BLaER1 treated with 17β-estradiol and CSF1 and Interleukin-3, amounts not matched to agents 10 nM and 100 nM (cell line): ENCODE results near the gene TRIP10.

ENCODE experiments used
- H3K27ac ChIP-seq, 11 experiments: shearing (Covaris generic); formaldehyde crosslinking; 2 replicates each; pipeline ENCODE4 v1.8.1; 2022
- H3K27me3 ChIP-seq, 11 experiments: shearing (Covaris generic); formaldehyde crosslinking; 2 replicates each; pipeline ENCODE4 v1.8.1; 2022
- H3K36me3 ChIP-seq, 11 experiments: shearing (Covaris generic); formaldehyde crosslinking; 2 replicates each; pipeline ENCODE4 v1.8.1; 2022
- H3K4me1 ChIP-seq, 10 experiments: shearing (Covaris generic); formaldehyde crosslinking; 2 replicates each; pipeline ENCODE4 v1.8.1; 2022
- H3K4me2 ChIP-seq, 11 experiments: shearing (Covaris generic); formaldehyde crosslinking; 2 replicates each; pipeline ENCODE4 v1.8.1; 2022
- H3K4me3 ChIP-seq, 10 experiments: shearing (Covaris generic); formaldehyde crosslinking; 2 replicates each; pipeline ENCODE4 v1.8.1; 2022
- H3K9ac ChIP-seq, 11 experiments: shearing (Covaris generic); formaldehyde crosslinking; 2 replicates each; pipeline ENCODE4 v1.8.1; 2022
- H3K9me3 ChIP-seq, 11 experiments: shearing (Covaris generic); formaldehyde crosslinking; replicated peaks in 1 of 11; 2 replicates each; pipeline ENCODE4 v1.8.1; 2022
- H4K20me1 ChIP-seq, 11 experiments: shearing (Covaris generic); formaldehyde crosslinking; 2 replicates each; pipeline ENCODE4 v1.8.1; 2022
- Cebpa-rat ChIP-seq, 11 experiments: shearing (Covaris generic); IDR thresholded peaks; 2 replicates each; pipeline ENCODE4 v1.8.1; 2022

The TRIP10 gene

GRCh38 chr19:6739390-6739882 is at the start of gene TRIP10:
TSS of gene TRIP10 (plus strand) at chr19:6739680. CDS start at chr19:6739762, 82 bp downstream.
- Histone ChIP-seq H3K9ac (peak within 1 kb of the TSS; percentile 69 to 89 (median 84)), H3K4me1 (peaks cover 36 to 53% (median 46%) of the 10 kb centered on the region in 10 experiments)

GRCh38 chr19:6690160-6690885 is 49.2 kb upstream of the TRIP10 start:
- Histone ChIP-seq H3K27ac (no peak overlapping the region), H3K9me3 (peaks cover 4 to 32% (median 6%) of the 10 kb centered on the region in 11 experiments; a peak in 14 of 22 replicates), H3K36me3 (peaks cover 0 to 98% (median 25%) of the 10 kb centered on the region in 11 experiments; a peak in 14 of 22 replicates), H3K27me3 (no peaks in the 10 kb centered on the region), H3K9ac (no peak overlapping the region), H3K4me1 (peaks cover 0 to 3% (median 0%) of the 10 kb centered on the region in 10 experiments; a peak in 1 of 20 replicates), H4K20me1 (peaks cover 0 to 18% (median 0%) of the 10 kb centered on the region in 11 experiments; a peak in 1 of 22 replicates), H3K4me3 (no peak overlapping the region), H3K4me2 (no peak overlapping the region)
- TF ChIP-seq Cebpa-rat (IDR thresholded peaks at IDR 0.05), result no peak

More at GRCh38 chr19:6739390-6739882, at the start of gene TRIP10:
- peaks cover 14 to 33% (median 22%) of the 10 kb centered on the region in 11 experiments for H3K36me3 ChIP-seq
- H3K9me3 ChIP-seq, result no peaks in the 10 kb centered on the region
- peak within 1 kb of the TSS; percentile 63 to 98 (median 79) for H3K27ac ChIP-seq
- peaks cover 0 to 43% (median 5%) of the 10 kb centered on the region in 11 experiments; a peak in 9 of 22 replicates for H4K20me1 ChIP-seq
- no peaks in the 10 kb centered on the region for H3K27me3 ChIP-seq
- no peak for TF ChIP-seq Cebpa-rat (IDR thresholded peaks at IDR 0.05)
- H3K4me3 ChIP-seq, result peak within 1 kb of the TSS; percentile 72 to 98 (median 85)
- H3K4me2 ChIP-seq, result peak within 1 kb of the TSS; percentile 91 to 100 (median 99)

GRCh38 chr19:6691342-6691741 is 48.1 kb upstream of the TRIP10 start:
- Histone ChIP-seq H3K36me3 (peaks cover 0 to 95% (median 25%) of the 10 kb centered on the region in 11 experiments; a peak in 14 of 22 replicates), H3K4me1 (0 out of 20 replicates have a peak, but pooled peaks cover 0 to 2% (median 0%) of the 10 kb centered on the region in 10 experiments), H3K9me3 (peaks cover 4 to 32% (median 6%) of the 10 kb centered on the region in 11 experiments; a peak in 14 of 22 replicates), H3K27ac (no peak overlapping the region), H4K20me1 (peaks cover 0 to 12% (median 0%) of the 10 kb centered on the region in 11 experiments; a peak in 1 of 22 replicates), H3K4me2 (no peak overlapping the region), H3K27me3 (no peaks in the 10 kb centered on the region), H3K9ac (no peak overlapping the region), H3K4me3 (no peak overlapping the region)
- no peak for TF ChIP-seq Cebpa-rat (IDR thresholded peaks at IDR 0.05)

GRCh38 chr19:6692027-6692426 is 47.5 kb upstream of the TRIP10 start:
- TF ChIP-seq Cebpa-rat (IDR thresholded peaks at IDR 0.05), result no peak
- Histone ChIP-seq H3K4me1 (no peaks in the 10 kb centered on the region), H3K27me3 (no peaks in the 10 kb centered on the region), H3K4me3 (no peak overlapping the region), H3K36me3 (peaks cover 0 to 93% (median 25%) of the 10 kb centered on the region in 11 experiments; a peak in 14 of 22 replicates), H3K27ac (no peak overlapping the region), H4K20me1 (peaks cover 0 to 12% (median 0%) of the 10 kb centered on the region in 11 experiments; a peak in 1 of 22 replicates), H3K9ac (no peak overlapping the region), H3K9me3 (peaks cover 4 to 32% (median 6%) of the 10 kb centered on the region in 11 experiments; a peak in 14 of 22 replicates), H3K4me2 (no peak overlapping the region)

- Histone ChIP-seq H3K36me3 (peaks cover 0 to 93% (median 25%) of the 10 kb centered on the region in 11 experiments; a peak in 14 of 22 replicates), H3K27me3 (no peaks in the 10 kb centered on the region)
Measured at GRCh38 chr19:6693056-6693471, 46.4 kb upstream of the TRIP10 start.

GRCh38 chr19:6693681-6694080 is 45.8 kb upstream of the TRIP10 start:
- Histone ChIP-seq H3K9ac (no peak overlapping the region), H3K4me3 (no peak overlapping the region), H3K4me1 (no peaks in the 10 kb centered on the region), H3K27me3 (no peaks in the 10 kb centered on the region), H4K20me1 (peaks cover 0 to 17% (median 0%) of the 10 kb centered on the region in 11 experiments; a peak in 1 of 22 replicates), H3K4me2 (no peak overlapping the region), H3K36me3 (peaks cover 0 to 93% (median 23%) of the 10 kb centered on the region in 11 experiments; a peak in 14 of 22 replicates), H3K9me3 (peaks cover 2 to 29% (median 5%) of the 10 kb centered on the region in 11 experiments; a peak in 14 of 22 replicates), H3K27ac (no peak overlapping the region)
- no peak for TF ChIP-seq Cebpa-rat (IDR thresholded peaks at IDR 0.05)

More at GRCh38 chr19:6693056-6693471, 46.4 kb upstream of the TRIP10 start:
- no peak overlapping the region for H3K9ac ChIP-seq
- peaks cover 0 to 17% (median 0%) of the 10 kb centered on the region in 11 experiments; a peak in 1 of 22 replicates for H4K20me1 ChIP-seq
- peaks cover 4 to 32% (median 6%) of the 10 kb centered on the region in 11 experiments; a peak in 14 of 22 replicates for H3K9me3 ChIP-seq
- TF ChIP-seq Cebpa-rat (IDR thresholded peaks at IDR 0.05), result no peak
- no peak overlapping the region for H3K4me2 ChIP-seq
- H3K27ac ChIP-seq, result no peak overlapping the region
- H3K4me3 ChIP-seq, result no peak overlapping the region
- no peaks in the 10 kb centered on the region for H3K4me1 ChIP-seq

GRCh38 chr19:6694147-6694815 is 45.2 kb upstream of the TRIP10 start:
- Histone ChIP-seq H4K20me1 (peaks cover 0 to 17% (median 0%) of the 10 kb centered on the region in 11 experiments; a peak in 1 of 22 replicates), H3K27me3 (no peaks in the 10 kb centered on the region), H3K27ac (no peak overlapping the region), H3K4me2 (no peak overlapping the region), H3K9me3 (peaks cover 0 to 25% (median 5%) of the 10 kb centered on the region in 11 experiments; a peak in 6 of 22 replicates), H3K36me3 (peaks cover 0 to 94% (median 19%) of the 10 kb centered on the region in 11 experiments; a peak in 14 of 22 replicates), H3K4me1 (no peaks in the 10 kb centered on the region), H3K9ac (no peak overlapping the region), H3K4me3 (no peak overlapping the region)
- TF ChIP-seq Cebpa-rat (IDR thresholded peaks at IDR 0.05), result no peak

- H3K36me3 ChIP-seq, result peaks cover 0 to 82% (median 16%) of the 10 kb centered on the region in 11 experiments; a peak in 14 of 22 replicates
- H3K4me2 ChIP-seq, result no peak overlapping the region
- H3K4me3 ChIP-seq, result no peak overlapping the region
- H3K4me1 ChIP-seq, result no peaks in the 10 kb centered on the region
- H3K27me3 ChIP-seq, result no peaks in the 10 kb centered on the region
- H3K27ac ChIP-seq, result no peak overlapping the region
- no peak overlapping the region for H3K9ac ChIP-seq
- H3K9me3 ChIP-seq, result peaks cover 0 to 21% (median 5%) of the 10 kb centered on the region in 11 experiments; a peak in 7 of 22 replicates
- no peak for TF ChIP-seq Cebpa-rat (IDR thresholded peaks at IDR 0.05)
- H4K20me1 ChIP-seq, result 0 out of 22 replicates have a peak, but pooled peaks cover 0 to 22% (median 0%) of the 10 kb centered on the region in 11 experiments
Measured at GRCh38 chr19:6696239-6696820, 43.1 kb upstream of the TRIP10 start.
